ENCODE results near the gene TP53RK. TPM values are rescaled to one million over a fixed set of nuclear protein-coding genes. Genes with fewer than 3 reads are reported as not detected.
A peak's percentile ranks its signal among the peaks of the same experiment; 100 is the strongest.

TP53RK gene
- total and polyA plus RNA-seq, 2 of the 13 experiments (the other 11 are each of a cell fraction or from before 2014, with no cell fraction given), result 12.9 to 25.5 TPM

GRCh38 chr20:46648903-46649649, 40.2 kb downstream of the TP53RK start (continued):
- TF ChIP-seq KIAA2018 (CRISPR knock-in tag; IDR thresholded peaks at IDR 0.05; ENCODE audit: borderline replicate concordance) (no peak), ZBTB33 (CRISPR knock-in tag; IDR thresholded peaks at IDR 0.05) (peak; percentile 42; the same call in 1 of the 2 replicates), ZNF800 (CRISPR knock-in tag; IDR thresholded peaks at IDR 0.05) (peak; percentile 15; the same call in 1 of the 2 replicates), ZEB1 (IDR thresholded peaks at IDR 0.05; ENCODE audit: insufficient replicate concordance, low read depth) (peak; percentile 17), JUND (CRISPR knock-in tag; IDR thresholded peaks at IDR 0.05) (no peak), MLX (CRISPR knock-in tag; IDR thresholded peaks at IDR 0.05) (no peak), ATF1 (CRISPR knock-in tag; IDR thresholded peaks at IDR 0.05) (no peak), CBX2 (IDR thresholded peaks at IDR 0.05; ENCODE audit: low read depth, low read length) (no peak), CBX2 (CRISPR knock-in tag; IDR thresholded peaks at IDR 0.05; ENCODE audit: low read depth) (no peak), ZNF264 (CRISPR knock-in tag; IDR thresholded peaks at IDR 0.05) (peak; percentile 36; the same call in 1 of the 2 replicates), ZMYM3 (CRISPR knock-in tag; IDR thresholded peaks at IDR 0.05) (peak; percentile 79), FOXK2 (IDR thresholded peaks at IDR 0.05) (0 out of 2 replicates have a peak, but pooled peaks have one; percentile 28), MZF1 (CRISPR knock-in tag; IDR thresholded peaks at IDR 0.05; ENCODE audit: borderline replicate concordance) (0 out of 2 replicates have a peak, but pooled peaks have one; percentile 34), ZNF317 (CRISPR knock-in tag; IDR thresholded peaks at IDR 0.05) (0 out of 2 replicates have a peak, but pooled peaks have one; percentile 14), ZNF225 (CRISPR knock-in tag; IDR thresholded peaks at IDR 0.05) (no peak), POLR2AphosphoS5 (IDR thresholded peaks at IDR 0.05; ENCODE audit: low read depth, low read length) (0 out of 2 replicates have a peak, but pooled peaks have one; percentile 19), SATB2 (CRISPR knock-in tag; IDR thresholded peaks at IDR 0.05) (peak; percentile 38; the same call in 1 of the 2 replicates), ZNF256 (CRISPR knock-in tag; conservative IDR thresholded peaks at IDR 0.05) (no peak)

Measured in HepG2 (cell line).